Measurements from ENCODE around the gene GPAM. TPM values are rescaled to one million over a fixed set of nuclear protein-coding genes. Genes with fewer than 3 reads are reported as not detected.

GPAM gene
- total and polyA plus RNA-seq, 2 of the 8 experiments (the other 6 are each of a cell fraction or from before 2014, with no cell fraction given) = 5.5 to 15.5 TPM

DNA sequence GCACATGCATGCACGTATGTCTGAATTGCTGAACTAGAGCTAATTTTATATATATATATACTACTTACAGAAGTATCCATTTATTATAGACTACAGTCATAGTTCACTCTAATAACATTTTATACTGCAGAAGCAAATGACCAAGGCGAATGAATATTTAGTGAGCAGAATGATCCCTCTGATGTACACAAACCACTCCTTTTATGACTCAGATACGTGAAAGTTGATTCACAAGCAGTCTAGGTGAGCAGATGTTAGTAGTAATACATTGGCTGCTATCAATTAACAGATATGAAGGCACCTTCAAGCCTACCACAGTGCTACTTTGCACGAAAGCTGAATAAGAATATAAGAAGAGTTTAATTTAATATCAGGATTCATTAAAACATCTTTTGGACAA is 10.4 kb downstream of the GPAM start:
- Histone ChIP-seq H3K27me3 (replicated peaks in 1 of 4; ENCODE audit: control insufficient read depth in 3 of 4, extremely low read depth in 1 of 4, insufficient read depth in 3 of 4, low read length in 3 of 4) (no peaks in the 10 kb centered on the region), H4K91ac (replicated peaks; ENCODE audit: insufficient read length, low read length) (no peak overlapping the region), H3K36me3 (ENCODE audit: control insufficient read depth in 2 of 4, insufficient read depth in 4 of 4, low read length in 3 of 4) (peaks cover 3 to 57% (median 31%) of the 10 kb centered on the region in 4 experiments), H2AK5ac (ENCODE audit: low read depth, low read length) (no peak overlapping the region), H4K20me1 (replicated peaks in 1 of 2; ENCODE audit: control insufficient read depth in 1 of 2, insufficient read depth in 2 of 2, low read length in 2 of 2) (no peaks in the 10 kb centered on the region), H3K4me1 (replicated peaks in 1 of 4; ENCODE audit: control insufficient read depth in 3 of 4, insufficient read depth in 4 of 4, low read length in 3 of 4) (no peaks in the 10 kb centered on the region), H3K23ac (ENCODE audit: insufficient read length) (no peak overlapping the region), H2BK12ac (ENCODE audit: low read depth, low read length) (no peak overlapping the region), H3K9me3 (ENCODE audit: insufficient read depth in 2 of 2, low read depth in 1 of 2, low read length in 1 of 2) (no peaks in the 10 kb centered on the region), H3K4me2 (ENCODE audit: insufficient read depth in 1 of 2, low read depth in 2 of 2, low read length in 2 of 2) (no peak overlapping the region), H3K79me2 (ENCODE audit: control insufficient read depth in 1 of 2, insufficient read depth in 2 of 2, low read length in 2 of 2) (no peaks in the 10 kb centered on the region), H3K23me2 (ENCODE audit: low read depth, low read length) (no peaks in the 10 kb centered on the region; the same call in 1 of the 2 replicates), H2BK15ac (ENCODE audit: low read length) (no peak overlapping the region), H4K5ac (ENCODE audit: insufficient read length, low read depth, low read length) (no peak overlapping the region), H3K4ac (replicated peaks; ENCODE audit: insufficient read length, low read depth, low read length) (no peak overlapping the region), H3K14ac (ENCODE audit: insufficient read length) (no peak overlapping the region), H2AFZ (ENCODE audit: low read length) (no peak overlapping the region), H3K27ac (ENCODE audit: low read depth, low read length) (no peak overlapping the region), H3K4me3 (ENCODE audit: extremely low read depth in 1 of 4, insufficient read depth in 2 of 4, low read depth in 3 of 4, low read length in 4 of 4) (no peak overlapping the region), H3K56ac (replicated peaks; ENCODE audit: insufficient read length, low read depth, low read length) (no peak overlapping the region), H3K9ac (replicated peaks in 1 of 4; ENCODE audit: extremely low read depth in 1 of 4, low read depth in 3 of 4, low read length in 3 of 4) (no peak overlapping the region), H3K18ac (ENCODE audit: extremely low read depth, low read length) (no peak overlapping the region), H2BK120ac (replicated peaks; ENCODE audit: low read depth, low read length) (no peak overlapping the region), H2BK5ac (ENCODE audit: low read depth, low read length) (no peak overlapping the region), H2BK20ac (ENCODE audit: low read length) (no peak overlapping the region), H3K79me1 (ENCODE audit: low read depth, low read length) (no peaks in the 10 kb centered on the region), H4K8ac (ENCODE audit: extremely low read depth, insufficient read depth, low read length) (no peak overlapping the region)
- CTCF ChIA-PET (ENCODE audit: partially characterized antibody) = interaction anchor here (0.5 to 1.4 kb wide), 6 partner anchors 10 to 1625 kb away, joined by 3 read pairs; no protein-coding TSS in a partner anchor
- TF ChIP-seq, protein P1, sequence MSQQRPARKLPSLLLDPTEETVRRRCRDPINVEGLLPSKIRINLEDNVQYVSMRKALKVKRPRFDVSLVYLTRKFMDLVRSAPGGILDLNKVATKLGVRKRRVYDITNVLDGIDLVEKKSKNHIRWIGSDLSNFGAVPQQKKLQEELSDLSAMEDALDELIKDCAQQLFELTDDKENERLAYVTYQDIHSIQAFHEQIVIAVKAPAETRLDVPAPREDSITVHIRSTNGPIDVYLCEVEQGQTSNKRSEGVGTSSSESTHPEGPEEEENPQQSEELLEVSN (IDR thresholded peaks at IDR 0.05) = no peak
- no peak for TF ChIP-seq JUN (IDR thresholded peaks at IDR 0.05; ENCODE audit: low read depth, low read length)
- no peak for TF ChIP-seq ZNF274 (IDR thresholded peaks at IDR 0.05; ENCODE audit: borderline replicate concordance, extremely low read depth, low read length)
- TF ChIP-seq CBX8 (IDR thresholded peaks at IDR 0.05; ENCODE audit: borderline replicate concordance, low read depth, low read length) = no peak
- no peak for TF ChIP-seq ASH2L (IDR thresholded peaks at IDR 0.05; ENCODE audit: low read length)
- TF ChIP-seq SIRT6 (IDR thresholded peaks at IDR 0.05; ENCODE audit: low read length) = no peak
- TF ChIP-seq PHF8 (conservative IDR thresholded peaks at IDR 0.05; ENCODE audit: low read depth, low read length) = no peak
- no peak for TF ChIP-seq BCL11A (IDR thresholded peaks at IDR 0.05; ENCODE audit: low read depth in 2 of 2, low read length in 2 of 2)
- no peak for TF ChIP-seq CHD2 (IDR thresholded peaks at IDR 0.05; ENCODE audit: low read length)
- no peak for TF ChIP-seq BACH1 (IDR thresholded peaks at IDR 0.05; ENCODE audit: low read length)
- FAIRE-seq (no peak), DNase-seq (ENCODE audit: low read depth in 1 of 2, low spot score in 2 of 2) (no peak)
- WGBS, 2 experiments (ENCODE audit: extremely low coverage in 1 of 2, insufficient coverage in 1 of 2, insufficient read length in 1 of 2, insufficient replicate concordance in 2 of 2, low coverage in 1 of 2, low lambda C conversion rate in 2 of 2, missing lambda C conversion rate in 1 of 2) = 89% methylated on average over 4 of the region's 4 CpGs; no CpG with 5 or more reads in 1 of the 2 experiments
- POLR2A ChIA-PET (ENCODE audit: partially characterized antibody) = interaction anchor here (1.1 kb wide), 1 partner anchor 129 kb away, joined by 3 read pairs; no protein-coding TSS in a partner anchor

Measured in H1 (cell line).